Stimulated activated CD4-positive, alpha-beta T cell treated with anti-CD3 and anti-CD28 coated beads, Interleukin-1b, Interleukin-23, amount 100 ng/mL, for 48 hours (primary cell): Measurements from ENCODE around the gene RAB7B.

Experiments
- DNase-seq: peaks from one replicate; pipeline ENCODE4 v3.0.0-alpha.2; 2020

RAB7B gene

GRCh38 chr1:205972491-205973168, 30.6 kb downstream of the RAB7B start:
- no peak for DNase-seq

GRCh38 chr1:205972081-205972480, 31.1 kb downstream of the RAB7B start:
- DNase-seq: no peak

- no peak for DNase-seq
Measured at GRCh38 chr1:205971082-205971481, 32.1 kb downstream of the RAB7B start.

- no peak for DNase-seq
Measured at GRCh38 chr1:205970486-205970885, 32.7 kb downstream of the RAB7B start.

GRCh38 chr1:205969229-205969628, 34.0 kb downstream of the RAB7B start:
- DNase-seq: no peak

- DNase-seq: no peak
Measured at GRCh38 chr1:205967554-205968335, 35.5 kb downstream of the RAB7B start.

- no peak for DNase-seq
Measured at GRCh38 chr1:205965036-205965884, 37.9 kb downstream of the RAB7B start.

GRCh38 chr1:205963352-205964155, 39.6 kb downstream of the RAB7B start:
- DNase-seq: no peak

GRCh38 chr1:205962821-205963221, 40.4 kb downstream of the RAB7B start:
- no peak for DNase-seq

GRCh38 chr1:205961991-205962820, 41.0 kb downstream of the RAB7B start:
- no peak for DNase-seq

- peak; percentile 16 for DNase-seq
Measured at GRCh38 chr1:205961405-205961804, 41.8 kb downstream of the RAB7B start.

GRCh38 chr1:205959789-205960188, 43.4 kb downstream of the RAB7B start:
- no peak for DNase-seq

GRCh38 chr1:205955499-205955898, 47.7 kb downstream of the RAB7B start:
- no peak for DNase-seq

- DNase-seq: no peak
Measured at GRCh38 chr1:205954819-205955404, 48.3 kb downstream of the RAB7B start.

GRCh38 chr1:205951746-205952145, 51.4 kb downstream of the RAB7B start:
- DNase-seq: no peak

- DNase-seq: no peak
Measured at GRCh38 chr1:205950826-205951549, 52.2 kb downstream of the RAB7B start.

- DNase-seq: no peak
Measured at GRCh38 chr1:205950280-205950679, 52.9 kb downstream of the RAB7B start.

- DNase-seq: no peak
Measured at GRCh38 chr1:205949753-205950152, 53.4 kb downstream of the RAB7B start.

- no peak for DNase-seq
Measured at GRCh38 chr1:205948886-205949285, 54.3 kb downstream of the RAB7B start.

- DNase-seq: no peak
Measured at GRCh38 chr1:205948039-205948438, 55.2 kb downstream of the RAB7B start.

- no peak for DNase-seq
Measured at GRCh38 chr1:205947024-205947423, 56.2 kb downstream of the RAB7B start.
